AG10803 (cell line): ENCODE measurements around the gene BCKDK.
"Not testable (repeated sequence)": the region's sequence is repeated elsewhere in the genome, so short reads cannot be mapped to it uniquely, and the experiment has no call there.

Source experiments
- DNase-seq: peaks from one replicate; pipeline ENCODE4 v3.0.0; 2010; ENCODE audit warnings: low read depth
- H3K4me3 ChIP-seq: 2 replicates; pipeline ENCODE4 v1.5.1; 2011; ENCODE audit warnings: mild to moderate bottlenecking, low read length, control low read depth
- TF ChIP-seq, protein P1 (sequence below): conservative IDR thresholded peaks from 2 replicates; pipeline ENCODE4 v1.5.1; 2011; ENCODE audit warnings: mild to moderate bottlenecking, low read length, control low read depth, inconsistent platforms

Gene BCKDK

GRCh38 chr16:31094424-31095120, 13.6 kb upstream of the BCKDK start, which contains the start of gene VKORC1:
VKORC1 (minus strand) TSS chr16:31094797; CDS start chr16:31094729, 68 bp downstream.
- DNase-seq, result peak; percentile 97
- TF ChIP-seq, protein P1, sequence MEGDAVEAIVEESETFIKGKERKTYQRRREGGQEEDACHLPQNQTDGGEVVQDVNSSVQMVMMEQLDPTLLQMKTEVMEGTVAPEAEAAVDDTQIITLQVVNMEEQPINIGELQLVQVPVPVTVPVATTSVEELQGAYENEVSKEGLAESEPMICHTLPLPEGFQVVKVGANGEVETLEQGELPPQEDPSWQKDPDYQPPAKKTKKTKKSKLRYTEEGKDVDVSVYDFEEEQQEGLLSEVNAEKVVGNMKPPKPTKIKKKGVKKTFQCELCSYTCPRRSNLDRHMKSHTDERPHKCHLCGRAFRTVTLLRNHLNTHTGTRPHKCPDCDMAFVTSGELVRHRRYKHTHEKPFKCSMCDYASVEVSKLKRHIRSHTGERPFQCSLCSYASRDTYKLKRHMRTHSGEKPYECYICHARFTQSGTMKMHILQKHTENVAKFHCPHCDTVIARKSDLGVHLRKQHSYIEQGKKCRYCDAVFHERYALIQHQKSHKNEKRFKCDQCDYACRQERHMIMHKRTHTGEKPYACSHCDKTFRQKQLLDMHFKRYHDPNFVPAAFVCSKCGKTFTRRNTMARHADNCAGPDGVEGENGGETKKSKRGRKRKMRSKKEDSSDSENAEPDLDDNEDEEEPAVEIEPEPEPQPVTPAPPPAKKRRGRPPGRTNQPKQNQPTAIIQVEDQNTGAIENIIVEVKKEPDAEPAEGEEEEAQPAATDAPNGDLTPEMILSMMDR, result no peak; the same call in 1 of the 2 replicates
- peak within 1 kb of the TSS; percentile 93 for H3K4me3 ChIP-seq

DNA sequence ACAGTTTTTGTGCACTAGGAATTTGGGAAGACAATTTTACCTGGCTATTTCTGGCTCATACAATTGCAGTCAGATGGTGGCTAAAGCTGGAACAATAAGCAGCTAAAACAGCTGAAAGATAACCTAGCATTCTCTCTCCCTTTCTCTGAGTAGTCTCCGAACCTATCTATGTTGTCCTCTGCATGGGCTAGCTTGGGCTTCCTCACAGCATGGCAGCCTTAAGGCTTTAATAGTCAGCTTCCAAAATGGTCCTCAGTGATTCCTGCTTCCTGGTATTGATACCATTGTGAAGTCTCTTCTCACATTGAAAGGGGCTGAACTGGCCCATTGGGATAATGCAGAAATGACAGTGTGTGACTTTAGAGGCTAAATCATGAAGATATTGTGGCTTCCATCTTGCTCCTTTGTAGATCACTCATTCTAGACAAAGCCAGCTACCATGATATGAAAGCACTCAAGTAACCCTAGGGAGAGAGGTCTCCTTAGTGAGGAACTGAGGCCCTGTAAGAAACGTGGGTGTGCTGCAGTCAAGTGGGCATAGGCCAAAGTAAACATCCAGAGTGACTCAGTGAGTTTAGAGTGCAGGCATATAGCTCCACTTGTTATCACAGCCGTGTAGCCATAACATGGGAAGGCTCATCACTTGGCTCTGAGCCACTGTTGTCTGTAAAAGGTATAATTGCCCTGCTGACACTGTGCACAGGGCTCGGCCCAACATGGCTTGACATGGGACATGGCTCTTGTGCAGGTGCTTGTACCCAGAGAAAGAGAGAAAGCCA, 8.1 kb upstream of the BCKDK start:
- TF ChIP-seq, protein P1, result no peak
- DNase-seq, result no peak
- H3K4me3 ChIP-seq, result no peak overlapping the region

DNA sequence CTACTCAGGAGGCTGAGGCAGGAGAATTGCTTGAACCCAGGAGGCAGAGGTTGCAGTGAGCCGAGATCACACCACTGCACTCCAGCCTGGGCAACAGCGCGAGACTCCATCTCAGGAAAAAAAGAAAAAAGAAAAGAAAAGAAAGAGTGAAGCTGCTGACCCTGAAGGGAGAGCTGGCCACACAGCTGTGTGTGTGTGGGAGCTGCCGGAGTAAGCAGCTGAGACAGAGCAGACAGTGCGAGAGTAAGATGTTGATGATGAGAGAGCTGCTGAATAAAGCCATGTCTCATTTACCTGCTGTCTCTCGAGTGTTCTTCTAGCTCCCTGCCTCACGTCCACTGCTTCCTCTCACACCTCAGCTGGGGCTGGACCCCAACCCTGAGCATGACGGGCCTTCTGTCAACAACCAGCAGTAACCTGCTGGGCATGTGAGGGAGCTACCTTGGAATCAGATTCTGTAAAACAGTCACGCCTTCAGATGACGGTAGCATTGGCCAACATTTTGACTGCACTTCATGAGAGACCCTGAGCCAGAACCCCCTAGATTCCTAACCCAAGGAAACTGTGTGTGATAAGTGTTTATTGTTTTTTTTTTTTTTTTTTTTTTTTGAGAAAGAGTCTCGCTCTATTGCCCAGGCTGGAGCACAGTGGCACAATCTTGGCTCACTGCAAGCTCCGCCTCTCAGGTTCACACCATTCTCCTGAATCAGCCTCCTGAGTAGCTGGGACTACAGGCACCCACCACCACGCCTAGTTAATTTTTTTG, 7.1 kb upstream of the BCKDK start:
- DNase-seq, H3K4me3 ChIP-seq: not testable (repeated sequence)

- H3K4me3 ChIP-seq, result peak overlapping the region; percentile 33; the same call in 1 of the 2 replicates
- peak; percentile 80 for DNase-seq
- TF ChIP-seq, protein P1, result peak; percentile 69
Observed at GRCh38 chr16:31105677-31106213, 2.4 kb upstream of the BCKDK start.

GRCh38 chr16:31106509-31107464, 1.4 kb upstream of the BCKDK start:
- DNase-seq, result no peak
- TF ChIP-seq, protein P1, result no peak
- H3K4me3 ChIP-seq, result no peak overlapping the region

- no peak for DNase-seq
- TF ChIP-seq, protein P1, result no peak
- no peak overlapping the region; the same call in 1 of the 2 replicates for H3K4me3 ChIP-seq
Observed at GRCh38 chr16:31107465-31107867, 720 bp upstream of the BCKDK start.
